GM12872 (cell line): Measurements from ENCODE around the gene SSBP1.

ENCODE experiments used
- CTCF ChIP-seq: IDR thresholded peaks from 3 replicates; pipeline ENCODE4 v1.5.1; 2011; ENCODE audit warnings: low read depth, mild to moderate bottlenecking, low read length, moderate library complexity; ENCODE audit not compliant: insufficient read depth

The SSBP1 gene

GRCh38 chr7:141712603-141713255, 25.4 kb upstream of the SSBP1 start:
- TF ChIP-seq CTCF, result no peak

- TF ChIP-seq CTCF, result no peak
These were observed 24.3 kb upstream of the SSBP1 start for GRCh38 chr7:141713890-141714289.

GRCh38 chr7:141714571-141714970, 23.6 kb upstream of the SSBP1 start:
- TF ChIP-seq CTCF, result no peak

GRCh38 chr7:141715018-141715417, 23.1 kb upstream of the SSBP1 start:
- no peak for TF ChIP-seq CTCF

- no peak for TF ChIP-seq CTCF
These were observed 22.1 kb upstream of the SSBP1 start for GRCh38 chr7:141715794-141716689.

- no peak for TF ChIP-seq CTCF
These were observed 20.7 kb upstream of the SSBP1 start for GRCh38 chr7:141717450-141717849.

- no peak for TF ChIP-seq CTCF
These were observed 15.6 kb upstream of the SSBP1 start for GRCh38 chr7:141722529-141722928.
